KOPT-K1 (cell line): Measurements from ENCODE around the gene KLHL12.

Experiments used
- H3K27ac ChIP-seq: fragments of 200-600 bp; sonication (generic); 2 replicates; pipeline ENCODE4 v1.5.1; 2016; ENCODE audit warnings: antibody characterized with exemption, mild to moderate bottlenecking, low read depth, low read length; ENCODE audit not compliant: poor library complexity, severe bottlenecking
- H3K36me3 ChIP-seq: fragments of 200-600 bp; sonication (generic); 2 replicates; pipeline ENCODE4 v1.5.1; 2017; ENCODE audit warnings: antibody characterized with exemption, mild to moderate bottlenecking, low read length, moderate library complexity; ENCODE audit not compliant: insufficient read depth
- H3K9me3 ChIP-seq: fragments of 200-600 bp; sonication (generic); 2 replicates; pipeline ENCODE4 v1.5.1; 2017; ENCODE audit warnings: antibody characterized with exemption, low read length, mild to moderate bottlenecking; ENCODE audit not compliant: insufficient read depth, poor library complexity, severe bottlenecking

The KLHL12 gene

GRCh38 chr1:202880062-202880461, 47.0 kb downstream of the KLHL12 start:
- Histone ChIP-seq H3K27ac (no peak overlapping the region), H3K9me3 (no peaks in the 10 kb centered on the region), H3K36me3 (peaks cover 43% of the 10 kb centered on the region)

DNA sequence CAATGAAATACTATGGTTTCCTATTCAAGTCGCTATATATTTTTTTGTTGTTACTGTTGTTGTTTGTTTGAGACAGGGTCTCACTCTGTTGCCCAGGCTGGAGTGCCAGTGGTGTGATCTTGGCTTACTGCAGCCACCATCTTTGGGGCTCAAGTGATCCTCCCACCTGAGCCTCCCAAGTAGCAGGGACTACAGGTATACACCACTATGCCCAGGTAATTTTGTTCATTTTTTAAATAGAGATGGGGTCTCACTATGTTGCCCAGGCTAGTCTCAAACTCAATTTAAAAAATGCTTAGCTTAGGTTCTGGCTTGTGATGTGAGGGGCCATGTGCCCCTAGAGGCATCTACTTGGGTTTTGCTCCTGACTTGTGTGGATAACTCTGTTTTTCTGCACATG, 47.9 kb downstream of the KLHL12 start:
- H3K36me3 ChIP-seq: peaks cover 40% of the 10 kb centered on the region

GRCh38 chr1:202873026-202873425, 54.0 kb downstream of the KLHL12 start:
- H3K27ac ChIP-seq: no peak overlapping the region
- no peaks in the 10 kb centered on the region for H3K9me3 ChIP-seq
- peaks cover 2% of the 10 kb centered on the region; the same call in 1 of the 2 replicates for H3K36me3 ChIP-seq

More for the DNA sequence above, 47.9 kb downstream of the KLHL12 start:
- Histone ChIP-seq H3K27ac (no peak overlapping the region), H3K9me3 (no peaks in the 10 kb centered on the region)

DNA sequence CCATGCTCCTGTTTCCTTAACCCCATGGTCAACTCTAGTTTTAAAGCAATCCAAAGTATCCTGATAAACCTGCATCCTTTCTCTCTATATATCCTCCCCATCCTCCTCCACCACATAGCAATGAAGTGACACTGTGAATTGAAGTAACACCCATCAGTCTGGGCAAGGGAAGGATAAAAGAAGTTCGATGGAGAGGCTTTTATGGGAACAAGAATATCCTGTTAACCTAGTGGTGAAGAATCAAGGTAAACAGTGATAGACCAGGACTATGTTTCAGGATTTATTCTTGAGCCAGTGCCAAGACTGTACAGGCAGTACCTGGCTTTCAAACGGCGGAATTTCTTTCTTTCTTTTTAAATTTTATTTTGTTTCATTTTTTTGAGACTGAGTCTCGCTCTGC, 55.7 kb downstream of the KLHL12 start:
- Histone ChIP-seq H3K36me3 (no peaks in the 10 kb centered on the region), H3K27ac (no peak overlapping the region), H3K9me3 (no peaks in the 10 kb centered on the region)

GRCh38 chr1:202862679-202863560, 64.1 kb downstream of the KLHL12 start:
- no peaks in the 10 kb centered on the region for H3K36me3 ChIP-seq
- no peaks in the 10 kb centered on the region for H3K9me3 ChIP-seq
- no peak overlapping the region for H3K27ac ChIP-seq

DNA sequence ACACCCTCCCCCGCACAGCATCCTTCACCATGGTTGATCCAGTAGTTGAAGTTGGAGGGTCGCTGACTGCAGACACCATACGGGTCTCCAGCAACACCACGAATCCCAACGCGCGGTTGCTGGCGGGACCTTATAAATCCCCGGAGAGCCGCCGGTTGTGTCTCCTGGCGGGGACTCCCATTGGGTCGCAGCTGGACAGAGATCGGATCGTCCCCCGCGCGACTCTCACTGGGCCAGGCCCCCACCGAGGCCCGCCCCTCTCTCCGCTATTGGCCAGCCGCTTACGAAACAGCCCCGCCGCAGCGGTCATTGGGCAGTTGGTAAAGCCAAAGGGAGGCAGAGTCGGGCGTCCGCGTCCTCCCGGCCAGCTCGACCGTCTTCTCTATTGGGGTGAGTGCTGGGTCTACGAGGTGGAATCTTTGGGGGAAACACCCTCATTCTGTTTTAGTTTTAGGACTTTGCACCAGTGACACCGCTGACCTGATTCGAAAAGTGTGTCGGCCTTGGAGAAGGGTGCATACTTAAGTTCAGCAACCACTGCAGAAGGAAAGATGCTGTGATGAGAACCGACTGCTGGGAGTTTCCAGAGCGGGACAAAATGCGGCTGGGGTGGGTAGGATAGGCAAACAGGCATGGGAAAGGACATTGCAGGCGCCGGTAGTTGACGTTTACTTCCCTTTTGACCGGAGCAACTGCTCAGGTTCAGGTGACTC, 65.5 kb downstream of the KLHL12 start:
- H3K9me3 ChIP-seq: no peaks in the 10 kb centered on the region
- no peaks in the 10 kb centered on the region for H3K36me3 ChIP-seq
- H3K27ac ChIP-seq: no peak overlapping the region

GRCh38 chr1:202860744-202861419, 66.2 kb downstream of the KLHL12 start:
- Histone ChIP-seq H3K27ac (no peak overlapping the region), H3K36me3 (no peaks in the 10 kb centered on the region), H3K9me3 (no peaks in the 10 kb centered on the region)

GRCh38 chr1:202858789-202859414, 68.1 kb downstream of the KLHL12 start:
- Histone ChIP-seq H3K27ac (no peak overlapping the region), H3K36me3 (no peaks in the 10 kb centered on the region)

GRCh38 chr1:202858331-202858730, 68.7 kb downstream of the KLHL12 start:
- Histone ChIP-seq H3K27ac (no peak overlapping the region), H3K36me3 (no peaks in the 10 kb centered on the region), H3K9me3 (no peaks in the 10 kb centered on the region)

More at GRCh38 chr1:202858789-202859414, 68.1 kb downstream of the KLHL12 start:
- no peaks in the 10 kb centered on the region for H3K9me3 ChIP-seq

GRCh38 chr1:202857136-202857610, 69.9 kb downstream of the KLHL12 start:
- H3K36me3 ChIP-seq: no peaks in the 10 kb centered on the region
- H3K27ac ChIP-seq: no peak overlapping the region
- no peaks in the 10 kb centered on the region for H3K9me3 ChIP-seq

DNA sequence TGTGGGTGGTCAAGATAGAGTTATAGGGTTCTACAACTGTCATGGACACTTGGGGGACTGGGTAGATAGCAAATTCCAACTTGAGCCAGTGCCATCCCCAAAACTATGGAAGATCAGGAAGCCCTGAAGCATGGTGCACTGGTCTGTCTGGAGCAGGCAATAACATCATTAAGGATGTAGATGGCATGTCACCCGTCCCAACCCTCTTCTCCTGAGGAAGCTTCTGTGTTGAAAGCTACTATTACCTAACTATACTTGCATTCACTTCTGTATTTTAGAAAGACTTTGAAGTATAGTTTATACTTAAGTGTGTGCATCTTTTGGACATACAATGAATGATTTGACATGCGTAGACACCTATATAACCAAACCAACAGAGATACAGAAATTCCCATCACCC, 71.0 kb downstream of the KLHL12 start:
- Histone ChIP-seq H3K36me3 (no peaks in the 10 kb centered on the region), H3K9me3 (no peaks in the 10 kb centered on the region), H3K27ac (no peak overlapping the region)

GRCh38 chr1:202854787-202855186, 72.2 kb downstream of the KLHL12 start:
- Histone ChIP-seq H3K27ac (no peak overlapping the region), H3K9me3 (no peaks in the 10 kb centered on the region), H3K36me3 (no peaks in the 10 kb centered on the region)

GRCh38 chr1:202852163-202852904, 74.7 kb downstream of the KLHL12 start:
- H3K36me3 ChIP-seq: no peaks in the 10 kb centered on the region

More at GRCh38 chr1:202852163-202852904, 74.7 kb downstream of the KLHL12 start:
- no peak overlapping the region for H3K27ac ChIP-seq
- H3K9me3 ChIP-seq: no peaks in the 10 kb centered on the region
